ENCODE results near the gene MT1H. TPM values are rescaled to one million over a fixed set of nuclear protein-coding genes. Genes with fewer than 3 reads are reported as not detected.

The MT1H gene
- total RNA-seq, 4 donors from 2014 or later = 45.4 to 179 (median 62.8) TPM; not detected in 1

GRCh38 chr16:56679078-56679730 is 9.6 kb downstream of the MT1H start:
- Histone ChIP-seq H3K4me1 (peaks cover 20 to 23% of the 10 kb centered on the region in 2 donors), H3K4me3 (replicated peaks in 1 of 3) (no peak overlapping the region), H3K27me3 (no peaks in the 10 kb centered on the region), H3K9me3 (no peaks in the 10 kb centered on the region), H3K27ac (no peak overlapping the region), H3K36me3 (peaks cover 0 to 12% of the 10 kb centered on the region in 2 donors)
- WGBS, 2 donors = 93 to 96% methylated on average over 3 of the region's 3 CpGs
- intact Hi-C loops (cut with DNase I) = no loop called here
- no peak for DNase-seq
- TF ChIP-seq POLR2A (IDR thresholded peaks at IDR 0.05) (no peak), CTCF (IDR thresholded peaks at IDR 0.05) (no peak)

GRCh38 chr16:56679818-56680217 is 10.2 kb downstream of the MT1H start:
- WGBS, 2 donors = 91 to 93% methylated on average over 6 of the region's 6 CpGs
- Histone ChIP-seq H3K27me3 (no peaks in the 10 kb centered on the region), H3K27ac (no peak overlapping the region), H3K4me3 (replicated peaks in 1 of 3) (no peak overlapping the region), H3K9me3 (no peaks in the 10 kb centered on the region), H3K36me3 (peaks cover 0 to 13% of the 10 kb centered on the region in 2 donors), H3K4me1 (peaks cover 26 to 30% of the 10 kb centered on the region in 2 donors)
- no peak for DNase-seq
- no peak for TF ChIP-seq CTCF (IDR thresholded peaks at IDR 0.05)
- no peak for TF ChIP-seq POLR2A (IDR thresholded peaks at IDR 0.05)
- intact Hi-C loops (cut with DNase I) = no loop called here

- Histone ChIP-seq H3K27me3 (no peaks in the 10 kb centered on the region), H3K4me3 (replicated peaks in 1 of 3) (peak within 1 kb of the TSS; percentile 84 to 98 (median 96)), H3K9me3 (no peaks in the 10 kb centered on the region), H3K27ac (peak within 1 kb of the TSS; percentile 89 to 94 (median 92)), H3K4me1 (peaks cover 27 to 31% of the 10 kb centered on the region in 2 donors), H3K36me3 (peaks cover 0 to 13% of the 10 kb centered on the region in 2 donors)
- 0 to 3% methylated on average over 20 of the region's 49 CpGs for WGBS, 2 donors
- intact Hi-C loops (cut with DNase I) = no loop called here
- DNase-seq = peak; percentile 97 to 98
- TF ChIP-seq CTCF (IDR thresholded peaks at IDR 0.05) = peak in 1 of 6 experiments; percentile 7
- TF ChIP-seq POLR2A (IDR thresholded peaks at IDR 0.05) = peak; percentile 98 to 100
Observed at GRCh38 chr16:56681939-56682702, 12.5 kb downstream of the MT1H start, which contains the start of gene MT1X. Gene MT1X, plus strand, starts transcription at chr16:56682470. Its CDS starts 71 bp downstream, at chr16:56682541.

GRCh38 chr16:56682703-56683397 is 13.2 kb downstream of the MT1H start:
- TF ChIP-seq CTCF (IDR thresholded peaks at IDR 0.05) (no peak), POLR2A (IDR thresholded peaks at IDR 0.05) (peak in 1 of 2 donors; percentile 2)
- no peaks in the 10 kb centered on the region for H3K27me3 ChIP-seq
- 16 to 27% methylated on average over 8 of the region's 8 CpGs for WGBS, 2 donors
- H3K36me3 ChIP-seq = peaks cover 0 to 13% of the 10 kb centered on the region in 2 donors
- no peaks in the 10 kb centered on the region for H3K9me3 ChIP-seq
- DNase-seq = peak in 1 of 2 donors; percentile 56
- peak overlapping the region; percentile 84 to 98 (median 96) for H3K4me3 ChIP-seq (replicated peaks in 1 of 3)
- H3K4me1 ChIP-seq = peaks cover 27 to 31% of the 10 kb centered on the region in 2 donors
- H3K27ac ChIP-seq = peak overlapping the region; percentile 89 to 94 (median 92)
- intact Hi-C loops (cut with DNase I) = no loop called here
